ENCODE results near the gene NTNG2.

- TF ChIP-seq EZH2 (IDR thresholded peaks at IDR 0.05) (no peak), POLR2AphosphoS5 (IDR thresholded peaks at IDR 0.05; ENCODE audit: borderline replicate concordance, low read depth, low read length) (no peak)
Observed at GRCh38 chr9:132142924-132143323, 18.9 kb upstream of the NTNG2 start.

Measured in SK-N-MC (cell line).